HG02588 (cell line): ENCODE data around the gene ZNF593OS.

Source experiments
- ATAC-seq: cut with Tn5 transposase; IDR thresholded peaks from one replicate; pipeline ENCODE4 v1.9.1; 2021; ENCODE audit warnings: mild to moderate bottlenecking, moderate library complexity; ENCODE audit not compliant: unreplicated experiment

The ZNF593OS gene

DNA sequence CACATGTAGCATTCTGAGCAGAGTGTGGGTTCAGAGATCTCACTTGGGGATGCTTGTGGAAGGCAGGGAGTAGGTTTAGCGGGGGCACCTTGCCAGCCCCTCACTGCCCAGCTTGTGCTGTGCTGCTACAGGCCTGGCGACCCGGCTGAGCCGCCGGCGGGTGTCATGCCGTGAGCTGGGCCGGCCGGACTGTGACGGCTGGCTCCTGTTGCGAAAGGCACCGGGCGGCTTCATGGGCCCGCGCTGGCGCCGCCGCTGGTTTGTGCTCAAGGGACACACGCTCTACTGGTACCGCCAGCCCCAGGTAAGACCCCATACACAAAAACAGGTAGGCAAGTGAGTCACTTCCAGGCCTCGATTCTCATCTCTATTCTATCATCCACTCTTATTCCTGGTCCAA, 13.3 kb upstream of the ZNF593OS start:
- no peak for ATAC-seq

DNA sequence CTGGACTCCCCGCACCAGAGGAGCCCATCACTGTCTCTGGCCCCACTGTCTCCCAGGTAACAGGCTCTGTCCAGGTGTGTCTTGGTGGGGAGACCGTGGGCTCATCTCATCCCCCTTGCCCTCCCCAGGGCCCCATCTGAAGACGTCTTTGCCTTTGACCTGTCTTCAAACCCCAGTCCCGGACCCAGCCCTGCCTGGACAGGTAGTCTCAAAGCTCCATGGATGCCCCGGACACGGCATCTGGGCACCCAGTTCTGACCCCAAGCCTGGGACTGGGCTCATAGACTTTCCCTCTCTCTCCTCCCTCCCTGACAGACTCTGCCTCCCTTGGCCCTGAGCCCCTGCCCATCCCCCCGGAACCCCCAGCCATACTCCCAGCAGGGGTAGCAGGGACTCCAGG, 12.5 kb upstream of the ZNF593OS start:
- no peak for ATAC-seq

DNA sequence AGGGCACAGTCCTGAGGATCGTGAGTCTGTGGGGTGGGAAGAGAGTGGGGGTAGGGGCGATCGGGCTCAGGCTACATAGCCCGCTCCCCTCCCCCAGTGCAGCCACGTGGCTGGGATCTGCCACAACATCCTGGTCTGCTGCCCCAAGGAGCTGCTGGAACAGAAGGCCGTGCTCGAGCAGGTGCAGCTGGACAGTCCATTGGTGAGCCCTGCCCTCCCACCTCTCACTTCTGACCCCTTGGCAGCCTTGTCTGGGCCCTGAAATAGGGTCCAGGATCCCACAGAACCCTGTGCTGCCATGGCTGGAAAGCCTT, 10.7 kb upstream of the ZNF593OS start:
- no peak for ATAC-seq

DNA sequence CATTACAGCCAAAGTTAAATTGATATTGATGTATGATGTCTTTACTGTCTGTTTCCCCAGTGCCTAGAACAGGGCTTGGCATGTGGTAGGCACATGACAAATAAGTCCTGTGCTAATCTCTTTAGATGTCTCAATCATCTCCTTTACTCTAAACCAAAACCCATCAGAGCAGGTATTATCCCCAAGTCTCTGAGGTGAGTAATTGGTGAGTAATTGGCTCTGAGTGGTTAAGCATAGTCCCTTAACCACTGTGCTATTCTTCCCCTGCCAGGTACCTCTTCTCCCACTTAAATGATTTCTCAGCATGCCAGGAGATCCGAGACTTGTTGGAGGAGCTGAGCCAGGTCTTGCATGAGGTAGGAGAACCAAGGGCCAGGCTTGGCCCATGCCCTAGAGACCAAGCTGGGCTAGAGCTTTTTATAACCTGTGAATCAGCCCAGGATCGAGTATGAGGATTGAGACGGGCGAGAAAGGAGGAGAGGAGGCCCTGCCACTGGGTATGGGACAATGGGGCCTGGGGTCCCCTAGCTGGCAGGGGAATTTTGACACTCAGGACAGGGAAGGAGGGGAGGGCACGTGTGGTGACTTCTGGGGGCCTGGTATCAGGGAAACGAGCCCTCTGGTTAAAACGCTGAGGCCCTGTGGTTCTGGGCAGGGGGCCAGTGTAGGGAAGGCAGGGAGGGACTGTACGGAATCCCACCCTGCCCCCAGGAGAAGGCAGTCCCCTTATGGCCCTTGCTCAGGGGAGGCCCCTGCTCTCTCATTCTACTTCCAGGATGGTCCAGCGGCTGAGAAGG, 10.2 kb upstream of the ZNF593OS start:
- no peak for ATAC-seq

DNA sequence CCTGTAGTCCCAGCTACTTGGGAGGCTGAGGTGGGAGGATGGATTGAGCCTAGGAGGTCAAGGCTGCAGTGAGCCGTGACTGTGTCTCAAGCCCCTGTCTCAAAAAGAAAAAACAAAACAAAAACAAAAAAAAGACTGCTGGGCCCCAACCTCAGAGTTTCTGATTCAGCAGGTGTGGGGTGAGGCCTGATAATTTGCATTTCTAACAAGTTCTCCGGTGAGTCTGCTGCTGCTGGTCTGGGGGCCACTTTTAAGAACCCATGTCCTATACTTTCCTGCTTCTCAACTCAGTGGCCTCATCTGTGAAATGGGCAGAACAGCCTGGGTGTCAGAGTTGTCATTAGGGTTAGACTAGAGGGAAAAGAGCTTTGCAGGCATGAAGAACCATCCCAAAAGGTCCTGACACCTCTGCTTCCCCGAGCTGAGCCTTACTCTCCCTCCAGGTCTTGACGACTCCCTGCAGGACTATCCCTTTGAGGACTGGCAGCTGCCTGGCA, 8.4 kb upstream of the ZNF593OS start:
- no peak for ATAC-seq

DNA sequence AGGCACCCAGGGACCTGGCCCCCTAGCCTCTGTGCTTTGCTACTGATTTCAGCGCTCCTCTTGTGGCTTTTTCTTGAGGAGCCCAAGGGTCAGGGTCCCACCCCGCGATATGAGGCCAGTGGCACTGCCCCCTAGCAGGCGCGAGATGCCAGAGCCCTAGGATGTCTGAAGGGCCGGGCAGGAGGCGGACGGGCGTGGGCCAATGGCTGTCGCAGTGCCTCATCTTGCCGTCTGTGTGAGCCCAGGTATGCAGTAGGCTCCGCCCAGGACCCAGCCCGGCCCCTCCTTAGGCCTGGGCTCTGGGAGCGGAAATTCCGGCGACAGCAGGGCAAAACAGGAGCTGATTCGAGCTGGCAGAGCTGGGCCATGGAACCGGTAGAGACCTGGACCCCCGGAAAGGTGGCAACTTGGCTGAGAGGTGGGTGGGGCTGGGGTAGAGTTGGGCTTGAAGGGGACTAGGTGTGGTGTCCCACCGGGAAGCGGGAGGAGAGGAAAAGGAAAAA, 5.6 kb upstream of the ZNF593OS start, which contains the start of gene CNKSR1:
Gene CNKSR1, plus strand, starts transcription at position 310 of the 503 bp plus-strand sequence. Its CDS starts 57 bp downstream, at position 367.
- no peak for ATAC-seq

DNA sequence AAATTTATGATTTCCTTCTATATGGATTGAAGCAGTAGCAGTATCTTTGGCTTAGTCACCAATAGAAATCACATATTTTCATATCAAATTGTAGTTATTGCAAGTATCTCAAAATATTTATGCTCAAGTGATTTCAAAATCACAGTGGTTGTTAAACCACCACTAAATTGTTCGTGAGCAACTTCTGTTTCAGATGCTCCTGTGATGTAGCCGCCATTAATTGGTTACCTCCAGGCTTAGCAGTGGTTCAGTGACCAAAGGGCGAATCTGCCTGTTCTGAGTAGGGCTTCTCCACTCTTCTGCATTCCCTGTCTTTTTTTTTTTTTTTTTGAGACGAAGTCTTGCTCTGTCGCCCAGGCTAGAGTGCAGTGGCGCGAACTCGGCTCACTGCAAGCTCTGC, 3.7 kb upstream of the ZNF593OS start:
- no peak for ATAC-seq

DNA sequence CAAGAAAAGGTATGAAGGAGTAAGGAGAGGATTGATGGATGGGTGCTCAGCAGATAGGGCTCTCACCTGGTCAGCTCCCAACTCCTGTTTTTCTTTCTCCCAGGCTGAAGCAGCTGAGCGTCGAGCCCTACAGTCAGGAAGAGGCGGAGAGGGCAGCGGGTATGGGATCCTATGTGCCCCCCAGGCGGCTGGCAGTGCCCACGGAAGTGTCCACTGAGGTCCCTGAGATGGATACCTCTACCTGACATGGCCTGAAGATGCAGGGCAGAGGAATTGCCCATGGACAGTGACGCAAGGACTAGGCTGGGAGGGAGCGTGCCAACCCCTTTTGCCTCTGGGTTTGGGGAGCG, 1.2 kb downstream of the ZNF593OS start:
- ATAC-seq: no peak

DNA sequence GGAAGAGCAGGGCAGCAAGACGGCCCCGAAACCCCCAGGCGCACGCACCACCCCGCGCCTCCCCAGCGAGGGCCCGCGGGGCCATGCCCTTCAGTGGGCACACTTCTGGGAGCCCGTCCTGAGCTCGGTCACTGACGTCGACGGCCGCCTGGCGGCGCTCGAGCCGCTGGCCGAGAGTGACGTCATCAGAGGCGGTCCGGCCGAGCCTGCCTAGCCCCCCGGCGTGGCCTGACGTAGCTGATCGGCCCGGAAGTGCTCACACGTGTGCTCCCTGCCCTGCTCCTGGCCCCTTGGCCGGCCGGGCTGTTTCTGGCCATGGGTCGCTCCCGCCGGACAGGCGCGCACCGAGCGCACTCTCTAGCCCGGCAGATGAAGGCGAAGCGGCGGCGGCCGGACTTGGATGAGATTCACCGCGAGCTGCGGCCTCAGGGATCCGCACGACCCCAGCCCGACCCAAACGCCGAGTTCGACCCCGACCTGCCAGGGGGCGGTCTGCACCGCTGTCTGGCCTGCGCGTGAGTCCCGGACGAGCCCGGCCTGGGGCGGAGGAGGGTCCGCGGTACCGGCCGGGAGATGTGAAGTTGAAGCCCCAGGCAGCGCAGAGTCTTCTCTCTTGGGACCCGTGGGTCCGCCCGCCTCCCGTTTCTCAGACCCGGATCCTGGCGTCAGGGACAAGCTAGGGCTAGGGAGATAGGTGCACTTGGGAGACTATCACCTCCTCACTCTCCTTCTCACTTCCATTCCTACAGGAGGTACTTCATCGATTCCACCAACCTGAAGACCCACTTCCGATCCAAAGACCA, 1.8 kb downstream of the ZNF593OS start, which contains the start of gene ZNF593:
Gene ZNF593, plus strand, starts transcription at position 240 of the 803 bp plus-strand sequence. Its CDS starts 76 bp downstream, at position 316.
- ATAC-seq: peak; percentile 91

DNA sequence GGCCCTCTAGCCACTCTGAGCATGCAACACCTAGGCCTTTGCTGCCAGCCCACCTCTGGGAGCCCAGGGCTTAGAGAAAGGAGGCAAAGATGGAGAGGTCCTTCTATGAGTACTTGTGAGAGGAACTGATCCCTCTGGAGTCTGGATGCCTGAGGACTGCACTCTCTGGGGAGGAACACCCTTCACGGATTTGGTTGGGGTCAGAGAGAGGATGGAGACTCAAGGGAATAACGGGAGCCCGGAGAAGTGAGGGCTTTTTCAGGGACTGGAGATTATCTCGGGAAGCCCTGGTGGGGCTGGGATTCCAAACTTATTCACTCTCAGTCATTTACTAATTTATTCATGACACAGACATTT, 2.5 kb downstream of the ZNF593OS start:
- no peak for ATAC-seq

DNA sequence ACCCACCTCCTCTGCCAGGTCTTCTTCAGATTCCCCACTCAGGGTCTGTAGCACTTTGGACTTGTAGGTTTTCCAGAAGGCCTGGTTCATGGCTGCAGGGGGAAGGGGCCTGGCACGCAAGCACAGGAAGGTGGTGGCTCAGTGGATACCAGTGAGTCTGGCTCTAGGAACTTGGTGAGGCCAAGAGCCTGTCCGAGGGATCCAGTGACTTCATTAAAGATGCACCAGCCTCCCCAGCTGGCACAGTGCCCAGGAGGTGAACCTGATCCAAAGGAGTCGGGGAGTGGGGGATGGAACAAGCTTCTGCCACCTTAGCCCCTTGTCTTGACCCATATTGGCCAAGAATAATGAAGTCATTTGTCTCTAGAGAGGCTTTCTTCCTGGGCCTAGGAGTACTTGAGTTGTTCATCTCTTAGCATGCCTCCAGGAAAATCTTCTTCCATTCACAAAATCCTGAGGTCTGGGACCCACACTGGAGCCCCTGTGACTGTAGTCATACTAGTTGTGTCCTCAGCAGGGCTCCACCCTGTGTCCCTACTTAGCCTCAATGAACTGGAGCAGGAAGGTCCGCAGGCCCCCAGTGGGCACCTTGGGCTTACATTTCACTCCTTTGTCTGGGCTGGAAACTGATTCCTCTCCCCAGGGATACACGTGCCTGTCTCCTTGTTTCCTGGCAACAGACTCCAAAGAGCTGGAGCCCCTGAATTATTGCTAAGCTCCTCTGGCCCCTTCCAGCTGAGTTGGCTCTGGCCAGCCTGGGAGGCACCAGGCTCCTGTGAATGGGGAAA, 3.0 kb downstream of the ZNF593OS start, which contains the start of gene C1orf232:
Gene C1orf232, minus strand, starts transcription at position 554 of the 788 bp plus-strand sequence. Its CDS starts 464 bp downstream, at position 90.
- ATAC-seq: no peak

DNA sequence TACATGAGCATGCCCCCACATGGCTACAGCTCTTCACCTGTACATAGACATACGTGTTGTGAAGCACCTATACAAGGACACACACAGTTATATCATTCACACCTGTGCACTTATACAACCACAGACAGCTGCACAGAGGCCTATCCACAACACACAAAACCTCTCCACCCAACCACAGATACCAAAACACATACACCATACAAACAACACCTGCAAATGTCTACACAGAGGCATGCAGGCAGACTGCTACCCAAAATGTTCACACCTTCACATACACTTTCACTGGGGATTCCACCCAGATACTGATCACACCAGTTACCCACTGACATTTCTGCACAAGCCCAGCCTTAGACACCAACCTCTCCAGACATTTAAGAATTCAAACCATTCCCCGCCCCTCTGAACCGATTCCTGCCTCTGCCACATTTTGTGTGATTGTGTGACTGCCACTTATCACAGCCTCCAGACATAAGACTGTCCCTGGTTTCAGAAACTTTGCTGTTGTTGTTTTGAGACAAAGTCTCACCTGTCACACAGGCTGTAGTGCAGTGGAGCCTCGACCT, 4.8 kb downstream of the ZNF593OS start:
- no peak for ATAC-seq

DNA sequence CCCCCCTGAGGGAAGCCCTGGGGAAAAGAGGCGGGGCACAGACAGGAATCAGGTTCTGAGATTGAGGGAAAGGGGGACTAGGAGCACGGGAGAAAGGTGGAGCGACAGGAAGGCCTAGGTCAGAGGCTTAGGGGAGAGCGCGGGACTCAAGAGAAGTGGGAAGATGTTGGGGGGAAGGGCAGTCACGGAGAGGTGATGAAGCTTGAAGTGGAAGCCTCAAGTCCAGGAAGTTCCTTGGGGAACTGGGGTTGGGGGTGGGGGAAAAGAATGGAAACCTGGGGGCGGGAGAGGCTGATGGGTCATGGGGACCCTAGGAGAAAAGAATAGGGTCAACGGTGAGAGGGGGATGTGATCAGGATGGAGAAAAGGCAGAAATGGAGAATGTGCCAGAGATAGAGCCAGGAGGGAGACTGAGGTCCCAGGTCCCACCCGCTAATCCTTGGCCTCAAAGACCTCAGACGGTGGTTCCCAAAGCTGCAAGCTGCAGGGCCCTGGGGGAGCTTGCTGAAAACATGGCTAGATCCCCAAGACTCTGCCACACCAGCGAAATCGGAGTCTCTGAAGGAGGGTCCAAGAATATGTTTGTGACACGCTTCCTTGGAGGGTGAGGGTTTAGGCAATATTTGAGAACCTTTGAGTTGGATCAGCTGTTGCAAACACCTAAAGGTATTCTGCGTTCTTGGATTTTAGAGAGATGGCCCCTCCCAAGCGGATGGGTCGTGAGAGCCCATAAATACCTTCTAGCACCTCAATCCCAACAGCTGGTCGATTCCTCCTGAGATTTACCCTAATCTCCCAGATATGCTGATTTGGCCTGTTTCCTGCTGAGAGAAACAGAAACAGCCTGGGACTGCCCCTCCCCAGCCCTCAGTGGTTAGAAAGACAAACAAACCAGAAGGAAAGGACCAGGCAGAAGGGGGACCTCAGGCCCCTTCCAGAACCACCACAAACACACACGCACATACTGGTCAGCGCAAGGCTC, 6.5 kb downstream of the ZNF593OS start:
- ATAC-seq: no peak

DNA sequence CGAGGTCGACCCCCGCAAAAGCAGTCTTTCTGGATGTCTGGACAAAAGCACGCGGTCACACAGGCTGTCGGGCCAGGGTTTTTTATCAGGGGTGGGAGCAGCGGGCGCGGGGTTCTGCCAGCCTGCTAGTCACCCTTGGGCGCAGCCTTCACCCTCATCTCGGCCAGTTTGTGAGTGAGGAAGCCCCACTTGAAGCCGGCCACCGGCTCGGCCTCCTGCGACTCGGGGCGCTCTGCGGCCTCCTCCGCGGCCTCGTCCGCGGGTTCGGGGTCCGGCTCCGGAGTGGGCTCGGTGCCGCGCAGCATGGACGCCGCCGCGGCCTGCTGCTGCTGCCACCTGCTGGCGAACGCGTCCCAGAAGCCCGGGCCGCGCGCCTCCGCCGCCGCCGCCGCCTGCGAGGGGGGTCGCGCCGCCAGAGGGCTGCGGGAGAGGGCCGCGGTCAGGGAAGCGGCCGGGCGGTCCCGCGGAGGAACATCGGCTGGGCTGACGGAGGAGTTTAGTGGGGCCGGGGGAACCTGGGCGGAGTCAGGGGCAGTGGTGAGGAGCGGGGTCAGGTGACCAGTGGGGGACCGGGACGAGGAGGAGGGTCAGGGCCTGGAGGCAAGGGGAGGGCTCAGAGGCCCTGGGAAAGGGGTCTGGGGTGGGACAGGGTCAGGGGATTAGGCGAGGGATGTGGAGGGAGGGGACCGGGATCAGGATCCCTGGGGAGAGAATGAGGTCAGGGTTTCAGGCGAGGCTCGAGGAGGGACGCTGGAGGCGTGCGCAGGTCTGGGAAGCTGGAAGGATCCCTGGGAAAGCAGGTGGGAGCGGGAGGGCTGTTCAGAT, 7.4 kb downstream of the ZNF593OS start:
- no peak for ATAC-seq

DNA sequence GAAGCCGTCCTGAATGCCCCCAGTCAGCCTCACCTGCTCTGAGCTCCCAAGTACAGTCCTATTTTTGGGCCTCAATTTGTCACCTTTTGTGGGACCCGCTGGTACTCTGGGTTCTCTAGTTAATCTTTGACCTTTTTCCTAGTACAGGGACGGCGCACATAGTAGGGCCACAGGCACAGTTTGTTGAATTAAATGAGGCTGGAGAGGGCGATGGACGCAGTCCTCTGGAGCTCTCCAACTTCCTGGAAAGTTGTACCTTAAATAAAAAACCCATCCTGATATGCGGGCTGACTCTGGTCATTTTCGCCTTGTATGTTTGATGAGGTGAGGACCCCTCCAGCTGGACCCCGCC, 8.0 kb downstream of the ZNF593OS start:
- no peak for ATAC-seq

DNA sequence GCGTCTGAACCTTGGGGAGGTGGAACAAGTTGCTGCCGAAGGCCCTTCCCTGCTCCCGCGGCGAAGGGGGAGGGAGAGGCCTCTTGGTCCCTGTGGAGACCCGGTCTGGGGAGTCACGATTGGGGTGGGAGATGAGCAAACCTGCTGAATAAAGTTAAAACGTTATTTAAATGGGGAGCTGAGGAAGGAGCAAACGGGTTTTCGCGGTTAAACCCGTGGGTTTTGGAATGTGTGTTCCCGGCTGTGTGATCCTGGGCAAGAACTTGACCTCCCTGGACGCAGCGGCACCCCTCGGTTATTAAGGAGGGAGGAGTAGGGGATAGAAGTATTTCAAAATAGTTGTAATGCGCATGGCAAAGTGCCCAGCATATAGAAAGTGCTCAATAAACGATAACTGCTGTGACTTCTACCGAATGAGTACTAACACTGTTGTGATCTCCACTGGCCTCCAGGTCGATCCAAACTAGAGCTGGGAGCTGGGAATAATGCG, 9.4 kb downstream of the ZNF593OS start:
- no peak for ATAC-seq

DNA sequence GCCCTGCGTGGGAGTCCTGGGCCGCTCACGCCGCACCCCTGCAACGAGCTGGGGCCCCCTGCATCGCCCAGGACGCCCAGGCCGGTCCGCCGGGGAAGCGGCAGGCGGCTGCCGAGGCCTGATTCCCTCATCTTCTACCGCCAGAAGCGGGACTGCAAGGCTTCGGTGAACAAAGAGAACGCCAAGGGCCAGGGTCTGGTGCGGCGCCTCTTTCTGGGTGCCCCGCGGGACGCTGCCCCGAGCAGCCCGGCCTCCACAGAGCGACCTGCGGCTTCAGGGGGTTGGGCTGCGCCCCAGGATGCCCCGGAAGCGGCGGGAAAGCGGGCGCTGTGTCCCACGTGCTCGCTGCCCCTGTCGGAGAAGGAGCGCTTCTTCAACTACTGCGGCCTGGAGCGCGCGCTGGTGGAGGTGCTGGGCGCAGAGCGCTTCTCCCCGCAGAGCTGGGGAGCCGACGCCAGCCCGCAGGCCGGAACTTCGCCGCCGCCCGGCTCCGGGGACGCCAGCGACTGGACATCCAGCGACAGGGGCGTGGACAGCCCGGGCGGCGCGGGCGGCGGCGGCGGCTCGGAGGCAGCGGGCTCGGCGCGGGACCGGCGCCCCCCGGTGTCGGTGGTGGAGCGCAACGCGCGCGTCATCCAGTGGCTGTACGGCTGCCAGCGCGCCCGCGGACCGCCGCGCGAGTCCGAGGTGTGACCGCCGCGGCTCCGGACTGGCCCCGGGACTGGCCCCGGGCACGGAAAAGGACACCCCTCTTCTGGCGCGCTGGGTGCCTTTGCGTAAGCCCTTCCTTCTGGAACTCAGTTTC, 10.0 kb downstream of the ZNF593OS start:
- no peak for ATAC-seq
